Keratinocyte (primary cell): ENCODE data around the gene FNDC4. TPM values are rescaled to one million over a fixed set of nuclear protein-coding genes. Genes with fewer than 3 reads are reported as not detected.

Experiments
- DNase-seq: peaks from one replicate; pipeline ENCODE4 v3.0.0-alpha.2; 2011; ENCODE audit warnings: low read depth, missing footprints, low spot score
- FAIRE-seq: peaks from 2 replicates; lab custom pipeline; 2011; peaks lifted over from hg19 to GRCh38; lab: Jason Lieb, UNC
- H2AFZ ChIP-seq: 2 replicates; pipeline ENCODE4 v1.6.0; 2012; ENCODE audit warnings: low read length, control low read depth, inconsistent platforms; ENCODE audit not compliant: control insufficient read depth
- H3K27ac ChIP-seq: 2 replicates; pipeline ENCODE4 v1.5.1; 2011; ENCODE audit warnings: low read length; ENCODE audit not compliant: control insufficient read depth, insufficient read depth
- H3K27me3 ChIP-seq: 3 replicates; pipeline ENCODE4 v1.6.0; 2011; ENCODE audit warnings: low read length; ENCODE audit not compliant: control insufficient read depth, insufficient read depth; ENCODE audit errors: extremely low read depth
- H3K36me3 ChIP-seq, 2 experiments: 2 replicates in 1 of 2; 3 replicates in 1 of 2; pipeline ENCODE4 v1.5.1; 2011; ENCODE audit warnings: low read length in 2 of 2, mild to moderate bottlenecking in 1 of 2; ENCODE audit not compliant: control insufficient read depth in 2 of 2, insufficient read depth in 2 of 2; ENCODE audit errors: extremely low read depth in 1 of 2
- H3K4me1 ChIP-seq: 3 replicates; pipeline ENCODE4 v1.5.1; 2011; ENCODE audit warnings: low read length; ENCODE audit not compliant: control insufficient read depth, insufficient read depth; ENCODE audit errors: extremely low read depth
- H3K4me2 ChIP-seq: 3 replicates; pipeline ENCODE4 v1.6.0; 2011; ENCODE audit warnings: low read depth, low read length; ENCODE audit not compliant: control insufficient read depth, insufficient read depth; ENCODE audit errors: extremely low read depth
- H3K4me3 ChIP-seq, 3 experiments: fragments of 200-600 bp in 1 of 3; sonication (generic) in 1 of 3; 2 replicates in 2 of 3; 3 replicates in 1 of 3; pipeline ENCODE4 v1.5.1; 2011 to 2016; ENCODE audit warnings: low read length in 3 of 3, mild to moderate bottlenecking in 3 of 3, control low read depth in 2 of 3, inconsistent platforms in 1 of 3, low read depth in 1 of 3, mixed read lengths in 1 of 3, mixed run types in 1 of 3, moderate library complexity in 1 of 3; ENCODE audit not compliant: control insufficient read depth in 2 of 3, insufficient read depth in 2 of 3; ENCODE audit errors: extremely low read depth in 1 of 3
- H3K79me2 ChIP-seq: 2 replicates; pipeline ENCODE4 v1.6.0; 2012; ENCODE audit warnings: low read length; ENCODE audit not compliant: control insufficient read depth, insufficient read depth
- H3K9ac ChIP-seq: 3 replicates; pipeline ENCODE4 v1.6.0; 2011; ENCODE audit warnings: low read length; ENCODE audit not compliant: control insufficient read depth, insufficient read depth; ENCODE audit errors: extremely low read depth
- H3K9me1 ChIP-seq: 3 replicates; pipeline ENCODE4 v1.6.0; 2011; ENCODE audit warnings: low read length; ENCODE audit not compliant: control insufficient read depth, insufficient read depth; ENCODE audit errors: extremely low read depth
- H3K9me3 ChIP-seq: 2 replicates; pipeline ENCODE4 v1.5.1; 2012; ENCODE audit warnings: low read depth, low read length; ENCODE audit not compliant: control insufficient read depth
- H4K20me1 ChIP-seq: 3 replicates; pipeline ENCODE4 v1.6.0; 2011; ENCODE audit warnings: low read length; ENCODE audit not compliant: control insufficient read depth, insufficient read depth; ENCODE audit errors: extremely low read depth
- EZH2 ChIP-seq: IDR thresholded peaks from one replicate; pipeline ENCODE4 v1.6.1; 2012; ENCODE audit warnings: inconsistent platforms, mild to moderate bottlenecking, low read length, moderate library complexity
- dilution Hi-C: fragments of 300-500 bp; cut with MboI; formaldehyde crosslinking; loops from one replicate; pipeline ENCODE4 v1.7.0; 2020; ENCODE audit warnings: low sequenced_read_pairs; ENCODE audit not compliant: extremely low pct_ligation_motif_present
- polyA plus RNA-seq, 5 experiments: library from polyadenylated mRNA; depleted of rRNA in 3 of 5; stranded (reverse) in 3 of 5; stranded (forward) in 1 of 5; unstranded in 1 of 5; fragments of >200 nt; gene quantifications; 1 replicate in 1 of 5; 2 replicates in 3 of 5; 3 replicates in 1 of 5; pipeline versions ENCODE4 v1.2.1 to v1.2.3, GENCODE V29; 2011 to 2012; ENCODE audit warnings: missing spikeins in 2 of 5, low read depth in 1 of 5, low replicate concordance in 1 of 5
- TF ChIP-seq, protein P1 (sequence below), 3 experiments: IDR thresholded peaks in 1 of 3; conservative IDR thresholded peaks in 1 of 3; optimal IDR thresholded peaks in 1 of 3; 2 replicates in 2 of 3; 3 replicates in 1 of 3; pipeline versions ENCODE3 to v1.5.1; 2011; ENCODE audit warnings: low read length in 3 of 3, mild to moderate bottlenecking in 3 of 3, moderate library complexity in 2 of 3, control low read depth in 1 of 3, inconsistent platforms in 1 of 3; ENCODE audit not compliant: insufficient read depth in 2 of 3; ENCODE audit errors: extremely low read depth in 1 of 3

Gene FNDC4
- polyA plus RNA-seq, 1 donor (not counting 4 experiments of a cell fraction or from before 2014, with no cell fraction given), result 6.3 TPM

DNA sequence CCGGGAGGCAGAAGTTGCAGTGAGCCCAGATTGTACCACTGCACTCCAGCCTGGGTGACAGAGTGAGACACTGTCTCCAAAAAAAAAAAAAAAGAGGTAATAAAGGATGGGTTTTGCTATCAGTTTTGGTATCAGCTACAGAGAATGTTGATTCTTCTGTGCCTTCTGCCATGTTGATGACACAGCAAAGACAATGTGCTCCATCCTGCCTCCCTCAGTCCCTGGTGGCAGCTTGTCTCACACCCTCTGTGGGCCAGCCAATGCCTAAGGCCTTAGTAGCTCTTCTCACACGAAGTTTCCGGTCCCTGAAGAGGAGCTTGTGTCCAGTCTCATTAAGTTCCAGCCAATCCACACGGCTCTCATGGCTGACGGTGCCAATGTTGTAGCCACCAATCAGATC lies 23.0 kb downstream of the FNDC4 start:
- Histone ChIP-seq H3K9me1 (no peaks in the 10 kb centered on the region), H3K4me1 (no peaks in the 10 kb centered on the region), H3K4me2 (no peak overlapping the region), H3K4me3 (no peak overlapping the region), H3K9me3 (no peaks in the 10 kb centered on the region), H3K27me3 (no peaks in the 10 kb centered on the region), H3K36me3 (peaks cover 0 to 3% of the 10 kb centered on the region in 2 experiments), H4K20me1 (no peaks in the 10 kb centered on the region), H3K79me2 (no peaks in the 10 kb centered on the region), H3K27ac (no peak overlapping the region), H3K9ac (no peak overlapping the region), H2AFZ (no peak overlapping the region)
- DNase-seq (no peak), FAIRE-seq (no peak)
- TF ChIP-seq EZH2, result no peak
- TF ChIP-seq, protein P1, sequence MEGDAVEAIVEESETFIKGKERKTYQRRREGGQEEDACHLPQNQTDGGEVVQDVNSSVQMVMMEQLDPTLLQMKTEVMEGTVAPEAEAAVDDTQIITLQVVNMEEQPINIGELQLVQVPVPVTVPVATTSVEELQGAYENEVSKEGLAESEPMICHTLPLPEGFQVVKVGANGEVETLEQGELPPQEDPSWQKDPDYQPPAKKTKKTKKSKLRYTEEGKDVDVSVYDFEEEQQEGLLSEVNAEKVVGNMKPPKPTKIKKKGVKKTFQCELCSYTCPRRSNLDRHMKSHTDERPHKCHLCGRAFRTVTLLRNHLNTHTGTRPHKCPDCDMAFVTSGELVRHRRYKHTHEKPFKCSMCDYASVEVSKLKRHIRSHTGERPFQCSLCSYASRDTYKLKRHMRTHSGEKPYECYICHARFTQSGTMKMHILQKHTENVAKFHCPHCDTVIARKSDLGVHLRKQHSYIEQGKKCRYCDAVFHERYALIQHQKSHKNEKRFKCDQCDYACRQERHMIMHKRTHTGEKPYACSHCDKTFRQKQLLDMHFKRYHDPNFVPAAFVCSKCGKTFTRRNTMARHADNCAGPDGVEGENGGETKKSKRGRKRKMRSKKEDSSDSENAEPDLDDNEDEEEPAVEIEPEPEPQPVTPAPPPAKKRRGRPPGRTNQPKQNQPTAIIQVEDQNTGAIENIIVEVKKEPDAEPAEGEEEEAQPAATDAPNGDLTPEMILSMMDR (optimal IDR thresholded peaks at IDR 0.05 in 1 of 3, IDR thresholded peaks at IDR 0.05 in 1 of 3, conservative IDR thresholded peaks at IDR 0.05 in 1 of 3; ENCODE audit: extremely low read depth in 1 of 3, insufficient read depth in 2 of 3, low read length in 3 of 3), result no peak
- dilution Hi-C loops, result no loop called here

DNA sequence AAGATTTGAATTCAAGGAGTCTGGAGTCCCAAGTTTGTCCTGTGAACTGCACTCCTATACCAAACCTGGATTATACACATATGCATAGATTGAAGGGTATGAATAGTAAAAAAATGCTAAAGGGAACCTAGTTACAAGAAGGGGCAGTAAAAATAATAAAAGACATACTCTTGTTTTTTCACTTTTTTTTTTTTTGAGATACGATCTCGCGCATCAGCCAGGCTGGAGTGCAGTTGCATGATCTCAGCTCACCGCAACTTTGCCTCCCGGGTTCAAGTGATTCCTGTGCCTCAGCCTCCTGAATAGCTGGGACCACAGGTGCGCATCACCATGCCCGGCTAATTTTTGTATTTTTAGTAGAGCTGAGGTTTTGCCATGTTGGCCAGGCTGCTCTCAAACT lies 30.6 kb downstream of the FNDC4 start:
- DNase-seq, result no peak
- Histone ChIP-seq H3K4me3 (no peak overlapping the region), H4K20me1 (no peaks in the 10 kb centered on the region), H3K36me3 (no peaks in the 10 kb centered on the region), H3K79me2 (no peaks in the 10 kb centered on the region), H3K9ac (no peak overlapping the region), H3K4me1 (no peaks in the 10 kb centered on the region), H3K9me1 (no peaks in the 10 kb centered on the region), H3K27me3 (no peaks in the 10 kb centered on the region), H3K27ac (no peak overlapping the region), H2AFZ (no peak overlapping the region), H3K9me3 (no peaks in the 10 kb centered on the region), H3K4me2 (no peak overlapping the region)
- FAIRE-seq, result no peak
- TF ChIP-seq EZH2, result no peak
- TF ChIP-seq, protein P1 (optimal IDR thresholded peaks at IDR 0.05 in 1 of 3, IDR thresholded peaks at IDR 0.05 in 1 of 3, conservative IDR thresholded peaks at IDR 0.05 in 1 of 3; ENCODE audit: extremely low read depth in 1 of 3, insufficient read depth in 2 of 3, low read length in 3 of 3), result no peak
- dilution Hi-C loops, result no loop called here
